Measurements from ENCODE around the gene TBC1D8. TPM values are rescaled to one million over a fixed set of nuclear protein-coding genes. Genes with fewer than 3 reads are reported as not detected.

TBC1D8 gene
- total and polyA plus RNA-seq, 2 experiments from 2014 or later: 18.0 to 36.9 TPM

GRCh38 chr2:101146535-101146934 is 4.6 kb downstream of the TBC1D8 start:
- peaks cover 29% of the 10 kb centered on the region for H4K20me1 ChIP-seq (replicated peaks; ENCODE audit: insufficient read depth)
- Mint-ChIP-seq H3K4me1 (peaks cover 66% of the 10 kb centered on the region), H3K27me3 (ENCODE audit: insufficient read depth, low read depth, poor library complexity) (peaks cover 7% of the 10 kb centered on the region), H3K27ac (no peak overlapping the region), H3K4me3 (no peak overlapping the region), H3K36me3 (ENCODE audit: low read depth) (peaks cover 12% of the 10 kb centered on the region; the same call in 2 of the 3 replicates), H3K9me3 (peaks cover 7% of the 10 kb centered on the region; the same call in 2 of the 3 replicates)
- H3F3A ChIP-seq (replicated peaks; ENCODE audit: low read depth): no peaks in the 10 kb centered on the region; the same call in 1 of the 2 replicates
- TF ChIP-seq ZNF114 (CRISPR knock-in tag; IDR thresholded peaks at IDR 0.05) (no peak), EZH2phosphoT487 (IDR thresholded peaks at IDR 0.05; ENCODE audit: unreplicated experiment) (no peak), POLR2AphosphoS5 (IDR thresholded peaks at IDR 0.05; ENCODE audit: low read depth) (no peak), ZNF331 (CRISPR knock-in tag; IDR thresholded peaks at IDR 0.05; ENCODE audit: low read depth) (no peak), STAT1 (IDR thresholded peaks at IDR 0.05; ENCODE audit: unreplicated experiment) (no peak), NANOG (IDR thresholded peaks at IDR 0.05; ENCODE audit: borderline replicate concordance) (no peak), CREB1 (CRISPR knock-in tag; IDR thresholded peaks at IDR 0.05; ENCODE audit: low read depth) (no peak), ETS1 (IDR thresholded peaks at IDR 0.05) (no peak), EZH2 (IDR thresholded peaks at IDR 0.05; ENCODE audit: low read depth, unreplicated experiment) (no peak), ZNF462 (CRISPR knock-in tag; IDR thresholded peaks at IDR 0.05) (no peak), JUNB (IDR thresholded peaks at IDR 0.05; ENCODE audit: unreplicated experiment) (no peak)
- TF ChIP-seq, protein P1, sequence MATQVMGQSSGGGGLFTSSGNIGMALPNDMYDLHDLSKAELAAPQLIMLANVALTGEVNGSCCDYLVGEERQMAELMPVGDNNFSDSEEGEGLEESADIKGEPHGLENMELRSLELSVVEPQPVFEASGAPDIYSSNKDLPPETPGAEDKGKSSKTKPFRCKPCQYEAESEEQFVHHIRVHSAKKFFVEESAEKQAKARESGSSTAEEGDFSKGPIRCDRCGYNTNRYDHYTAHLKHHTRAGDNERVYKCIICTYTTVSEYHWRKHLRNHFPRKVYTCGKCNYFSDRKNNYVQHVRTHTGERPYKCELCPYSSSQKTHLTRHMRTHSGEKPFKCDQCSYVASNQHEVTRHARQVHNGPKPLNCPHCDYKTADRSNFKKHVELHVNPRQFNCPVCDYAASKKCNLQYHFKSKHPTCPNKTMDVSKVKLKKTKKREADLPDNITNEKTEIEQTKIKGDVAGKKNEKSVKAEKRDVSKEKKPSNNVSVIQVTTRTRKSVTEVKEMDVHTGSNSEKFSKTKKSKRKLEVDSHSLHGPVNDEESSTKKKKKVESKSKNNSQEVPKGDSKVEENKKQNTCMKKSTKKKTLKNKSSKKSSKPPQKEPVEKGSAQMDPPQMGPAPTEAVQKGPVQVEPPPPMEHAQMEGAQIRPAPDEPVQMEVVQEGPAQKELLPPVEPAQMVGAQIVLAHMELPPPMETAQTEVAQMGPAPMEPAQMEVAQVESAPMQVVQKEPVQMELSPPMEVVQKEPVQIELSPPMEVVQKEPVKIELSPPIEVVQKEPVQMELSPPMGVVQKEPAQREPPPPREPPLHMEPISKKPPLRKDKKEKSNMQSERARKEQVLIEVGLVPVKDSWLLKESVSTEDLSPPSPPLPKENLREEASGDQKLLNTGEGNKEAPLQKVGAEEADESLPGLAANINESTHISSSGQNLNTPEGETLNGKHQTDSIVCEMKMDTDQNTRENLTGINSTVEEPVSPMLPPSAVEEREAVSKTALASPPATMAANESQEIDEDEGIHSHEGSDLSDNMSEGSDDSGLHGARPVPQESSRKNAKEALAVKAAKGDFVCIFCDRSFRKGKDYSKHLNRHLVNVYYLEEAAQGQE (IDR thresholded peaks at IDR 0.05; ENCODE audit: unreplicated experiment): no peak
- TF ChIP-seq, protein P2, sequence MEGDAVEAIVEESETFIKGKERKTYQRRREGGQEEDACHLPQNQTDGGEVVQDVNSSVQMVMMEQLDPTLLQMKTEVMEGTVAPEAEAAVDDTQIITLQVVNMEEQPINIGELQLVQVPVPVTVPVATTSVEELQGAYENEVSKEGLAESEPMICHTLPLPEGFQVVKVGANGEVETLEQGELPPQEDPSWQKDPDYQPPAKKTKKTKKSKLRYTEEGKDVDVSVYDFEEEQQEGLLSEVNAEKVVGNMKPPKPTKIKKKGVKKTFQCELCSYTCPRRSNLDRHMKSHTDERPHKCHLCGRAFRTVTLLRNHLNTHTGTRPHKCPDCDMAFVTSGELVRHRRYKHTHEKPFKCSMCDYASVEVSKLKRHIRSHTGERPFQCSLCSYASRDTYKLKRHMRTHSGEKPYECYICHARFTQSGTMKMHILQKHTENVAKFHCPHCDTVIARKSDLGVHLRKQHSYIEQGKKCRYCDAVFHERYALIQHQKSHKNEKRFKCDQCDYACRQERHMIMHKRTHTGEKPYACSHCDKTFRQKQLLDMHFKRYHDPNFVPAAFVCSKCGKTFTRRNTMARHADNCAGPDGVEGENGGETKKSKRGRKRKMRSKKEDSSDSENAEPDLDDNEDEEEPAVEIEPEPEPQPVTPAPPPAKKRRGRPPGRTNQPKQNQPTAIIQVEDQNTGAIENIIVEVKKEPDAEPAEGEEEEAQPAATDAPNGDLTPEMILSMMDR (conservative IDR thresholded peaks at IDR 0.05; ENCODE audit: low read depth in 2 of 2): no peak
- H2AFZ ChIP-seq: no peak overlapping the region
- peak overlapping the region; percentile 97 for H3K4me2 ChIP-seq
- no peak overlapping the region for H3K4me3 ChIP-seq
- peaks cover 91% of the 10 kb centered on the region for H3K79me2 ChIP-seq (replicated peaks; ENCODE audit: insufficient read depth)
- peaks cover 67% of the 10 kb centered on the region for H3K4me1 ChIP-seq (ENCODE audit: insufficient read depth)
- H3K27me3 ChIP-seq (ENCODE audit: insufficient read depth): peaks cover 11% of the 10 kb centered on the region
- H3K27ac ChIP-seq (ENCODE audit: low read depth): no peak overlapping the region
- ATAC-seq (no peak), DNase-seq (ENCODE audit: low spot score) (no peak)
- no peaks in the 10 kb centered on the region for H3K36me3 ChIP-seq (ENCODE audit: insufficient read depth)
- H3K9me2 ChIP-seq (ENCODE audit: insufficient read depth): no peaks in the 10 kb centered on the region; the same call in 1 of the 2 replicates

All from GM23338 (cell line).